Measurements from ENCODE around the gene UPK3A.

UPK3A gene

GRCh38 chr22:45284705-45285262 lies at the start of gene UPK3A:
UPK3A (plus strand) TSS chr22:45284949; CDS start chr22:45285014, 65 bp downstream.
- H3K4me1 ChIP-seq (ENCODE audit: control insufficient read depth, insufficient read depth, low read length, unreplicated experiment): no peaks in the 10 kb centered on the region
- H3K36me3 ChIP-seq (ENCODE audit: insufficient read depth, low read length): no peaks in the 10 kb centered on the region
- H3K27ac ChIP-seq (ENCODE audit: low read depth, low read length): no peak within 1 kb of the TSS
- peaks cover 24% of the 10 kb centered on the region for H3K27me3 ChIP-seq (ENCODE audit: insufficient read depth, low read length)
- no peak within 1 kb of the TSS for H2AFZ ChIP-seq (ENCODE audit: low read length, unreplicated experiment)
- no peaks in the 10 kb centered on the region for H3K79me2 ChIP-seq (ENCODE audit: control insufficient read depth, insufficient read depth, low read length, unreplicated experiment)
- H3K4me3 ChIP-seq (ENCODE audit: low read depth, low read length): peak within 1 kb of the TSS; percentile 45; the same call in 1 of the 2 replicates

- Histone ChIP-seq H3K36me3 (ENCODE audit: insufficient read depth, low read length) (no peaks in the 10 kb centered on the region), H3K79me2 (ENCODE audit: control insufficient read depth, insufficient read depth, low read length, unreplicated experiment) (no peaks in the 10 kb centered on the region), H3K27ac (ENCODE audit: low read depth, low read length) (no peak overlapping the region), H2AFZ (ENCODE audit: low read length, unreplicated experiment) (no peak overlapping the region), H3K4me3 (ENCODE audit: low read depth, low read length) (no peak overlapping the region), H3K27me3 (ENCODE audit: insufficient read depth, low read length) (no peaks in the 10 kb centered on the region), H3K4me1 (ENCODE audit: control insufficient read depth, insufficient read depth, low read length, unreplicated experiment) (peaks cover 6% of the 10 kb centered on the region)
Measured at GRCh38 chr22:45235101-45235777, 49.5 kb upstream of the UPK3A start.

GRCh38 chr22:45235851-45236342 lies 48.9 kb upstream of the UPK3A start:
- Histone ChIP-seq H2AFZ (ENCODE audit: low read length, unreplicated experiment) (no peak overlapping the region), H3K79me2 (ENCODE audit: control insufficient read depth, insufficient read depth, low read length, unreplicated experiment) (no peaks in the 10 kb centered on the region), H3K4me1 (ENCODE audit: control insufficient read depth, insufficient read depth, low read length, unreplicated experiment) (peaks cover 6% of the 10 kb centered on the region), H3K36me3 (ENCODE audit: insufficient read depth, low read length) (no peaks in the 10 kb centered on the region), H3K27me3 (ENCODE audit: insufficient read depth, low read length) (no peaks in the 10 kb centered on the region), H3K27ac (ENCODE audit: low read depth, low read length) (no peak overlapping the region), H3K4me3 (ENCODE audit: low read depth, low read length) (no peak overlapping the region)

DNA sequence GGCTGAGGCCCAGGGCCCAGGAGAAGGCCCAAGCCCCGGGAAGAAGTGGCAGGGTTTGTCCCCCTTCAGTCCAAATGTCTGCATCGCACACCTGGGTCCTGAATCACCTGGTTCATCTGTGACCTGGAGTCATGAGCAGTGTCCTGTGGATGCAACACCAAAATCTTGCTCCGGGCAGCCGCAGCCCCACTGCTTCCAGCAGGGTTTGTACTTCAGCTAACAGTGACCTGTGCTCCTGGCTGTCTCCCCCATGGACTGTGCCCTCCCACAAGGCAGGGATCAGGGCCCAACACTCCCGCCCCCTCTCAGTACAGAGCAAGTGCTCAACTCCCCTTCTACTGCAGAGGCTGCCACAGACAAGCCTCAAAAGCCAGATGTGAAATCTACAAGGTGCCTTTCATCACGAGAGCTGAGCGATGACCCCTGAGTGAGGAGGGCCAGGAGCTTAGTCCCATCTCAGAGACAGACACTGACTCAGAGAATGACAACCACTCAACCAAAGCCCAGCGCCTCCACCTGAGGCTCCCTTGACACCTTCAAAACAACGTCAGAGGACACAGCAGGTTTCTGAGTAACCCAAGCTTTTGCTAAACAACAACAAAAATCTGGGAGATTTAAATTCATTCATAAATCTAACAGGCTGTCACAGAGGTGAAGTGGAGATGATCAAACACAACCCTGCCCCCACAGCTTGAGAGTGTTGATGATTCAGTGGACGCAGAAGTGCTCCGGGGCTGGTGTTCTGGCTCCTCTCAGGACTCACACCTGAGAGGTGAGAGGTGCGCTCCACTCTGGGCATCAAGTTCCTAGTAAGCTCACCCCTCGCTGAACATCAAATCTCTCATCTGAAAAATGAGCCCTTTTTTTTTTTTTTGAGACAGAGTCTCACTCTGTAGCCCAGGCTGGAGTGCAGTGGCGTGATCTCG lies 47.4 kb upstream of the UPK3A start:
- no peak overlapping the region for H3K27ac ChIP-seq (ENCODE audit: low read depth, low read length)
- no peak overlapping the region for H3K4me3 ChIP-seq (ENCODE audit: low read depth, low read length)

DNA sequence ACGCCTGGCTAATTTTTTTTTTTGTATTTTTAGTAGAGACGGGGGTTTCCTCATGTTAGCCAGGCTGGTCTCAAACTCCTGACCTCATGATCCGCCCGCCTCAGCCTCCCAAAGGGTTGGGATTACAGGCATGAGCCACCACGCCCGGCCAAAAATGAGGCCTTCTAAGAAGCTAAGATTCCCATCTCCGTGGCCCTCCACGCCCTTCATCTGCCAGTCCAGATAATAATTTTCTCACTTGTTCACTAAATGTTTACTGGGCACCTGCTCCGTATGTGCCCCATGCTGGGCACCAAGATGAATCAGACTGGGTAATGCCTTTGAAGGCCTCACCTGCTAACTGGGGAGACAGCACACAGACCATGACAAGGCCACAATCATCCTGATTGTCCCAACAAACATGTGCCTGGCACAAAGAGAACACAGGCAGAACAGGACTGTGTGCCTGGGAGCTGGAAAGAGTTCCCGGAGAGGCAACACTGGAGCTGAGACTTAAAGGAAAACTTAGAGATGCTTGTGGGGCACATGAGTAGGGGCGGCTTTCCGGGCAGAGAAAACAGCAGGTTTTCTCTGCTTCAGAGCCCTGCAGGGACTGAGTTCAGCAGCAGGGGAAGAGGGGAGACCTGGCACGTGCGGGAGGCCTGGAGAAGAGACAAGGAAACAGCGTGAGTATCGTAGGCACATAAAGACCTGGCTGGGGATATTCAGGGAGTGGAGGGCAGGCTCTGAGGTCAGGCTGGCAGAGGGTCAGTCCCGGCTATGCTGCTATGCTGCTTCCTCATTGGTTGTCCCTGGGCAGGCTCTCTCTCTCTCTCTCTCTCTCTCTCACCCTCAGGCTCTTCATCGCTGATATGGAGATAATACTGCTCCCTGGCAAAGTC lies 46.4 kb upstream of the UPK3A start:
- Histone ChIP-seq H2AFZ (ENCODE audit: low read length, unreplicated experiment) (no peak overlapping the region), H3K27ac (ENCODE audit: low read depth, low read length) (no peak overlapping the region), H3K4me3 (ENCODE audit: low read depth, low read length) (no peak overlapping the region), H3K36me3 (ENCODE audit: insufficient read depth, low read length) (no peaks in the 10 kb centered on the region), H3K79me2 (ENCODE audit: control insufficient read depth, insufficient read depth, low read length, unreplicated experiment) (no peaks in the 10 kb centered on the region), H3K27me3 (ENCODE audit: insufficient read depth, low read length) (no peaks in the 10 kb centered on the region), H3K4me1 (ENCODE audit: control insufficient read depth, insufficient read depth, low read length, unreplicated experiment) (peaks cover 6% of the 10 kb centered on the region)

More for the DNA sequence above, 47.4 kb upstream of the UPK3A start:
- Histone ChIP-seq H3K4me1 (ENCODE audit: control insufficient read depth, insufficient read depth, low read length, unreplicated experiment) (peaks cover 6% of the 10 kb centered on the region), H2AFZ (ENCODE audit: low read length, unreplicated experiment) (no peak overlapping the region), H3K36me3 (ENCODE audit: insufficient read depth, low read length) (no peaks in the 10 kb centered on the region), H3K27me3 (ENCODE audit: insufficient read depth, low read length) (no peaks in the 10 kb centered on the region), H3K79me2 (ENCODE audit: control insufficient read depth, insufficient read depth, low read length, unreplicated experiment) (no peaks in the 10 kb centered on the region)

GRCh38 chr22:45238957-45239680 lies 45.6 kb upstream of the UPK3A start:
- no peaks in the 10 kb centered on the region for H3K27me3 ChIP-seq (ENCODE audit: insufficient read depth, low read length)
- H3K36me3 ChIP-seq (ENCODE audit: insufficient read depth, low read length): no peaks in the 10 kb centered on the region
- peak overlapping the region; percentile 85 for H3K4me3 ChIP-seq (ENCODE audit: low read depth, low read length)
- no peak overlapping the region for H3K27ac ChIP-seq (ENCODE audit: low read depth, low read length)
- peaks cover 6% of the 10 kb centered on the region for H3K4me1 ChIP-seq (ENCODE audit: control insufficient read depth, insufficient read depth, low read length, unreplicated experiment)
- no peaks in the 10 kb centered on the region for H3K79me2 ChIP-seq (ENCODE audit: control insufficient read depth, insufficient read depth, low read length, unreplicated experiment)
- no peak overlapping the region for H2AFZ ChIP-seq (ENCODE audit: low read length, unreplicated experiment)

- H3K4me1 ChIP-seq (ENCODE audit: control insufficient read depth, insufficient read depth, low read length, unreplicated experiment): peaks cover 6% of the 10 kb centered on the region
- H2AFZ ChIP-seq (ENCODE audit: low read length, unreplicated experiment): no peak overlapping the region
- no peaks in the 10 kb centered on the region for H3K36me3 ChIP-seq (ENCODE audit: insufficient read depth, low read length)
- H3K27ac ChIP-seq (ENCODE audit: low read depth, low read length): no peak overlapping the region
- H3K79me2 ChIP-seq (ENCODE audit: control insufficient read depth, insufficient read depth, low read length, unreplicated experiment): no peaks in the 10 kb centered on the region
- H3K27me3 ChIP-seq (ENCODE audit: insufficient read depth, low read length): no peaks in the 10 kb centered on the region
- H3K4me3 ChIP-seq (ENCODE audit: low read depth, low read length): peak overlapping the region; percentile 85
Measured at GRCh38 chr22:45239681-45240051, 45.1 kb upstream of the UPK3A start.

GRCh38 chr22:45240104-45240809 lies 44.5 kb upstream of the UPK3A start:
- no peaks in the 10 kb centered on the region for H3K27me3 ChIP-seq (ENCODE audit: insufficient read depth, low read length)
- H3K79me2 ChIP-seq (ENCODE audit: control insufficient read depth, insufficient read depth, low read length, unreplicated experiment): no peaks in the 10 kb centered on the region
- H3K4me1 ChIP-seq (ENCODE audit: control insufficient read depth, insufficient read depth, low read length, unreplicated experiment): peaks cover 6% of the 10 kb centered on the region
- no peak overlapping the region for H3K27ac ChIP-seq (ENCODE audit: low read depth, low read length)
- no peaks in the 10 kb centered on the region for H3K36me3 ChIP-seq (ENCODE audit: insufficient read depth, low read length)
- peak overlapping the region; percentile 50 for H2AFZ ChIP-seq (ENCODE audit: low read length, unreplicated experiment)
- H3K4me3 ChIP-seq (ENCODE audit: low read depth, low read length): peak overlapping the region; percentile 85

- H3K4me1 ChIP-seq (ENCODE audit: control insufficient read depth, insufficient read depth, low read length, unreplicated experiment): peaks cover 7% of the 10 kb centered on the region
- peak within 1 kb of the TSS; percentile 85 for H3K4me3 ChIP-seq (ENCODE audit: low read depth, low read length)
- no peaks in the 10 kb centered on the region for H3K27me3 ChIP-seq (ENCODE audit: insufficient read depth, low read length)
- H2AFZ ChIP-seq (ENCODE audit: low read length, unreplicated experiment): peak within 1 kb of the TSS; percentile 50
- no peaks in the 10 kb centered on the region for H3K36me3 ChIP-seq (ENCODE audit: insufficient read depth, low read length)
- H3K79me2 ChIP-seq (ENCODE audit: control insufficient read depth, insufficient read depth, low read length, unreplicated experiment): no peaks in the 10 kb centered on the region
- no peak within 1 kb of the TSS for H3K27ac ChIP-seq (ENCODE audit: low read depth, low read length)
Measured at GRCh38 chr22:45240810-45241631, 43.7 kb upstream of the UPK3A start, which contains the start of gene KIAA0930. KIAA0930 (minus strand) TSS chr22:45240894; CDS start chr22:45240703, 191 bp downstream.

Measured in ACC112 (cell line).